ENCODE measurements around the gene RNF212. TPM values are rescaled to one million over a fixed set of nuclear protein-coding genes. Genes with fewer than 3 reads are reported as not detected.

RNF212 gene
- total RNA-seq, 2 donors from 2014 or later: 2.3 to 2.5 TPM

- no peaks in the 10 kb centered on the region for H3K36me3 ChIP-seq
- H3K9ac ChIP-seq (ENCODE audit: low read depth in 2 of 2, low read length in 2 of 2): no peak overlapping the region
- H3K9me3 ChIP-seq: no peaks in the 10 kb centered on the region
- DNase-seq: no peak
- H3K27me3 ChIP-seq: peaks cover 18% of the 10 kb centered on the region
- intact Hi-C loops (cut with DNase I): no loop called here
- H3K4me3 ChIP-seq: no peak overlapping the region
- no peak overlapping the region for H3K27ac ChIP-seq
- peaks cover 7% of the 10 kb centered on the region for H3K4me1 ChIP-seq
- TF ChIP-seq CTCF (IDR thresholded peaks at IDR 0.05): no peak
Measured at GRCh38 chr4:1028574-1029220, 84.7 kb downstream of the RNF212 start.

GRCh38 chr4:1027915-1028238 lies 85.5 kb downstream of the RNF212 start:
- H3K4me1 ChIP-seq: peaks cover 7% of the 10 kb centered on the region
- peaks cover 14% of the 10 kb centered on the region for H3K27me3 ChIP-seq
- H3K9ac ChIP-seq (ENCODE audit: low read depth in 2 of 2, low read length in 2 of 2): no peak overlapping the region

GRCh38 chr4:1027219-1027914 lies 86.0 kb downstream of the RNF212 start:
- H3K27me3 ChIP-seq: peaks cover 9% of the 10 kb centered on the region
- no peaks in the 10 kb centered on the region for H3K36me3 ChIP-seq
- no peak overlapping the region for H3K4me3 ChIP-seq
- DNase-seq: no peak
- no peak for TF ChIP-seq CTCF (IDR thresholded peaks at IDR 0.05)
- intact Hi-C loops (cut with DNase I): no loop called here
- H3K4me1 ChIP-seq: peaks cover 11% of the 10 kb centered on the region
- no peak overlapping the region for H3K9ac ChIP-seq (ENCODE audit: low read depth in 2 of 2, low read length in 2 of 2)
- H3K27ac ChIP-seq: no peak overlapping the region
- no peaks in the 10 kb centered on the region for H3K9me3 ChIP-seq

More at GRCh38 chr4:1027915-1028238, 85.5 kb downstream of the RNF212 start:
- no peaks in the 10 kb centered on the region for H3K9me3 ChIP-seq
- no peak overlapping the region for H3K27ac ChIP-seq
- intact Hi-C loops (cut with DNase I): no loop called here
- no peak for DNase-seq
- H3K4me3 ChIP-seq: no peak overlapping the region
- H3K36me3 ChIP-seq: no peaks in the 10 kb centered on the region
- TF ChIP-seq CTCF (IDR thresholded peaks at IDR 0.05): no peak

- H3K27me3 ChIP-seq: peaks cover 7% of the 10 kb centered on the region
- peaks cover 16% of the 10 kb centered on the region for H3K4me1 ChIP-seq
- no peaks in the 10 kb centered on the region for H3K9me3 ChIP-seq
- H3K9ac ChIP-seq (ENCODE audit: low read depth in 2 of 2, low read length in 2 of 2): no peak overlapping the region
- H3K36me3 ChIP-seq: no peaks in the 10 kb centered on the region
- TF ChIP-seq CTCF (IDR thresholded peaks at IDR 0.05): no peak
- no peak overlapping the region for H3K4me3 ChIP-seq
- intact Hi-C loops (cut with DNase I): no loop called here
- peak; percentile 65 for DNase-seq
- H3K27ac ChIP-seq: no peak overlapping the region
Measured at GRCh38 chr4:1026115-1026514, 87.2 kb downstream of the RNF212 start.

GRCh38 chr4:1024882-1025545 lies 88.3 kb downstream of the RNF212 start:
- Histone ChIP-seq H3K4me3 (no peak overlapping the region), H3K9me3 (no peaks in the 10 kb centered on the region), H3K4me1 (peaks cover 11% of the 10 kb centered on the region), H3K9ac (ENCODE audit: low read depth in 2 of 2, low read length in 2 of 2) (no peak overlapping the region), H3K27ac (no peak overlapping the region), H3K36me3 (no peaks in the 10 kb centered on the region), H3K27me3 (peaks cover 7% of the 10 kb centered on the region)
- no peak for TF ChIP-seq CTCF (IDR thresholded peaks at IDR 0.05)
- no peak for DNase-seq
- intact Hi-C loops (cut with DNase I): no loop called here
